GM12864 (cell line): ENCODE data around the gene IGFBP4.

Experiments
- DNase-seq: peaks from one replicate; pipeline ENCODE4 v3.0.0-alpha.2; 2011; ENCODE audit warnings: low read depth
- H3K4me3 ChIP-seq: 2 replicates; pipeline ENCODE4 v1.5.1; 2011; ENCODE audit warnings: mild to moderate bottlenecking, low read depth, low read length, control low read depth
- CTCF ChIP-seq: IDR thresholded peaks from 2 replicates; pipeline ENCODE4 v1.5.1; 2011; ENCODE audit warnings: low read depth, mild to moderate bottlenecking, moderate library complexity, low read length, control low read depth, inconsistent platforms; ENCODE audit errors: missing control alignments

Gene IGFBP4

GRCh38 chr17:40471846-40472732 is 28.8 kb downstream of the IGFBP4 start:
- no peak for TF ChIP-seq CTCF
- DNase-seq: no peak
- no peak overlapping the region for H3K4me3 ChIP-seq

GRCh38 chr17:40472733-40473452 is 29.6 kb downstream of the IGFBP4 start:
- no peak for DNase-seq
- no peak for TF ChIP-seq CTCF

GRCh38 chr17:40473573-40474365 is 30.5 kb downstream of the IGFBP4 start:
- DNase-seq: no peak
- H3K4me3 ChIP-seq: no peak overlapping the region
- TF ChIP-seq CTCF: no peak

More at GRCh38 chr17:40472733-40473452, 29.6 kb downstream of the IGFBP4 start:
- H3K4me3 ChIP-seq: no peak overlapping the region

GRCh38 chr17:40474419-40475002 is 31.3 kb downstream of the IGFBP4 start:
- no peak overlapping the region for H3K4me3 ChIP-seq
- TF ChIP-seq CTCF: no peak
- no peak for DNase-seq

- H3K4me3 ChIP-seq: no peak overlapping the region
- TF ChIP-seq CTCF: no peak
- DNase-seq: no peak
Observed at GRCh38 chr17:40475234-40475908, 32.1 kb downstream of the IGFBP4 start.

GRCh38 chr17:40477796-40478195 is 34.5 kb downstream of the IGFBP4 start:
- no peak for DNase-seq
- no peak for TF ChIP-seq CTCF
- no peak overlapping the region for H3K4me3 ChIP-seq
